HPDE6-E6E7 (cell line): ENCODE results near the gene SHISAL1.

Source experiments
- DNase-seq: peaks from one replicate; pipeline ENCODE4 v3.0.0; 2011; ENCODE audit warnings: missing footprints; ENCODE audit errors: extremely low spot score

Gene SHISAL1

GRCh38 chr22:44209343-44209742, 103.4 kb downstream of the SHISAL1 start:
- no peak for DNase-seq

GRCh38 chr22:44207981-44208317, 104.8 kb downstream of the SHISAL1 start:
- no peak for DNase-seq

- DNase-seq: no peak
These were observed 105.4 kb downstream of the SHISAL1 start for GRCh38 chr22:44207173-44207980.

- DNase-seq: no peak
These were observed 106.1 kb downstream of the SHISAL1 start for GRCh38 chr22:44206696-44207095.

GRCh38 chr22:44206330-44206645, 106.5 kb downstream of the SHISAL1 start:
- DNase-seq: no peak

- DNase-seq: no peak
These were observed 107.0 kb downstream of the SHISAL1 start for GRCh38 chr22:44205516-44206329.

GRCh38 chr22:44204739-44205515, 107.8 kb downstream of the SHISAL1 start:
- no peak for DNase-seq

- no peak for DNase-seq
These were observed 109.5 kb downstream of the SHISAL1 start for GRCh38 chr22:44203203-44203602.

GRCh38 chr22:44202261-44202789, 110.4 kb downstream of the SHISAL1 start:
- DNase-seq: no peak

GRCh38 chr22:44201665-44202064, 111.1 kb downstream of the SHISAL1 start:
- no peak for DNase-seq

GRCh38 chr22:44200855-44201550, 111.7 kb downstream of the SHISAL1 start:
- DNase-seq: no peak

GRCh38 chr22:44200451-44200850, 112.3 kb downstream of the SHISAL1 start:
- no peak for DNase-seq

- no peak for DNase-seq
These were observed 112.9 kb downstream of the SHISAL1 start for GRCh38 chr22:44199866-44200265.

- DNase-seq: no peak
These were observed 113.6 kb downstream of the SHISAL1 start for GRCh38 chr22:44199164-44199563.

- DNase-seq: no peak
These were observed 115.5 kb downstream of the SHISAL1 start for GRCh38 chr22:44197271-44197670.

- DNase-seq: no peak
These were observed 116.0 kb downstream of the SHISAL1 start for GRCh38 chr22:44196731-44197131.

- no peak for DNase-seq
These were observed 116.5 kb downstream of the SHISAL1 start for GRCh38 chr22:44196241-44196640.

GRCh38 chr22:44195189-44195871, 117.4 kb downstream of the SHISAL1 start:
- no peak for DNase-seq

GRCh38 chr22:44194569-44194968, 118.2 kb downstream of the SHISAL1 start:
- no peak for DNase-seq
